HG02852 (cell line): ENCODE data around the gene C7orf57.
A peak's percentile ranks its signal among the peaks of the same experiment; 100 is the strongest.
"Not testable (repeated sequence)": the region's sequence is repeated elsewhere in the genome, so short reads cannot be mapped to it uniquely, and the experiment has no call there.

Experiments used
- ATAC-seq: cut with Tn5 transposase; IDR thresholded peaks from one replicate; pipeline ENCODE4 v1.9.1; 2021; ENCODE audit warnings: mild to moderate bottlenecking, moderate library complexity; ENCODE audit not compliant: unreplicated experiment

Gene C7orf57

GRCh38 chr7:48035301-48035966, at the start of gene C7orf57:
Gene C7orf57, plus strand, starts transcription at chr7:48035543. Its CDS starts 766 bp downstream, at chr7:48036309.
- ATAC-seq, result peak; percentile 98

DNA sequence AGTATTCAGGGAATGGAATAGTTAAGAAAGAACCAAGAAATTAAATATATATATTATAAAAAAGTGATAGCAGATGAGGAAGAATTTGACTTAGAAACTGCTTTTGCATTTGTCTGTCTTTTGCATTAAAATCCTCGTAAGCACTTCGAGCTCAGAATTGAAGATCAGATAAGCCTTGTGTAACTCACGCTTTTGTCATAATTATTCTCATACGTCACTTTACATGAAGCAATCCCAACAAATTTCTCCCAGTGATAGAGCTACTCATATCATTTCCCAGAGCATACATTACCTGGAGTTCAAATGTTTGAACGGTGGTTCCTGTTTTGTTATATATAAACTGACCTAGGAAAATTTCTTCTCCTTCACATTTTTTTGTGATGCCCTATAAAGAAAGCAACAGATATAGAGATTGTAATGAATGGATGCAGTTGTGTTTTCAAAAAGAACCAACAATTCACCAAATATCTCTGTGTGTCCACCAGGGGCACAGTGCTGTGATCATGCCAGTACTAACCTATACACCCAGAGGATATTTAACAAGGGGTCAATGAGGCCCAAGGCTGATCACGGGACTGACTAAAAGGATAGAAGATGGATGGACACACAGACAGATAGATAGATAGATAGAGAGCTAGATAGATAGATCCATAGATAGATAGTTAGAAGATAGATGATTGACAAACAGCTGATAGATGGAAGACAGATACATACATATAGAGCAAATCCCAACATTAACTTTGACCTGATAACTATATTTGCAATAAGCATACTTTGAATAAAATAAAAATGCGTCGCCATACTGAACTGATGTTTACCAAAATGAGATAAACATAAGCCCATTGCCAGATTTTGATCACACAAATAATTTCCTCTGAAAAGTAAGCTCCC, 46.6 kb upstream of the C7orf57 start:
- no peak for ATAC-seq

GRCh38 chr7:47989607-47990400, 45.5 kb upstream of the C7orf57 start:
- not testable (repeated sequence) for ATAC-seq

DNA sequence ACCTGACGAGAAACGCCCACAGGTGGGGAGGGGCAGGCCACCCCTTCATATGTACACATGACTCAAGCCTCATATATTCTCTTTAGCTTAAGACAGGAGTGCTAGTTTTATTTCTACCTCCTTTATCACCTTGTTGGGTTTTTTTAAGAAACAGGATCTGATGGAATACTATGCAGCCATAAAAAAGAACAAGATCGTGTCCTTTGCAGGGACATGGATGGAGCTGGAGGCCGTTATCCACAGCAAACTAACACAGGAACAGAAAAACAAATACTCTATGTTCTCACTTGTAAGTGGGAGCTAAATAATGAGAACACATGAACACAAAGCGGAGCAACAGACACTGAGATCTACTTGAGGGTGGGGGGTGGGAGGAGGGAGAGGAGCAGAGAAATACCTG, 44.8 kb upstream of the C7orf57 start:
- no peak for ATAC-seq

DNA sequence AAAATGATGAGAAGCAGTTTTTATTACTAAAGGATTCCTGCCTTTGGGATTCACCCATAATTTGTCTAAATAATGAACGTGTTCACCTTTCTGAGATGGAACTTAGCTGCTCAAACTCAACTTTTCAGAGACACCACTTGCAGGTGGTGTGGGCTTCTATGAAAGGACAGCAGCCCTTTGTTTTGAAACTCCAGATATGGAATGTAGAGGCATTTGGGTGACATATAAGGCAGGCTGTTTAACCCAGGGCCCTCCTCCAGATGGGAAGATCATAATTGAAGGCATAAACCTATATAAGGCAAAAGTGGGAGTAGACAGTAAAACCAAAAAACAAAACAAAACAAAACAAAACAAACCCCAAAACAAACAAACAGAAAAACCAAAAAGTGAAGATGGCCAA, 44.1 kb upstream of the C7orf57 start:
- no peak for ATAC-seq

GRCh38 chr7:47991741-47992311, 43.5 kb upstream of the C7orf57 start:
- peak; percentile 100 for ATAC-seq

DNA sequence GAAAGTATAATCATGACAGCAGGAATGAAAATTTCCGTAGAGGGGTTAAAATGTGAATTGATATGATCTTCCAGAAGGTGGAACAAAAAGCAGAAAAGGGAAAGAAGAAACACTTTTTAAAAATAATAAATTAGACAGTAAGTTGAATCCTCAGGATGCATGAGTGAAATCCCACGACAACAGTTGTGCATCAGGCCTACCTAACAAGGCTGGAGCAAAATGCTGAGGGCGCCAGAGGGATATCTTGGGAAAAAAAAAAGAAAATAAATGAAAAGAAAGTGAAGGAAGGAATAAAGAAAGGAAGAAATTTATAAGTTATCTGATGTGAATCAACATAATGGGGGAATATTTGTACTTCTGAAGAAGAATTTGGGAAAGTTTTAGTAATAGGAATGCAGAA, 42.9 kb upstream of the C7orf57 start:
- ATAC-seq, result no peak

DNA sequence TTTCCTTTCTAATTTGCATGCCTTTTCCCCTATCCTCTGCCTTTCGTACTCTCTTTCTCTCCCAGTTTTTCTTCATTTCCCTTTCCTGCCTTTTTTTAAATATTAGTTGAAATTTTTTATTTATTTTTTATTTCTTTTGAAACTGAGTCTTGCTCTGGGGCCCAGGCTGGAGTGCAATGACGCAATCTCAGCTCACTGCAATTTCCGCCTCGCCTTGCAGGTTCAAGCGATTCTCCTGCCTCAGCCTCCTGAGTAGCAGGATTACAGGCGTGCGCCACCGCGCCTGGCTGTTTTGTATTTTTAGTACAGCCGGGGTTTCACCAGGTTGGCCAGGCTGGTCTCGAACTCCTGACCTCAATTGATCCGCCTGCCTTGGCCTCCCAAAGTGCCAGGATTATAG, 35.9 kb upstream of the C7orf57 start:
- no peak for ATAC-seq

- ATAC-seq, result not testable (repeated sequence)
Observed at GRCh38 chr7:48000164-48000563, 35.2 kb upstream of the C7orf57 start.

DNA sequence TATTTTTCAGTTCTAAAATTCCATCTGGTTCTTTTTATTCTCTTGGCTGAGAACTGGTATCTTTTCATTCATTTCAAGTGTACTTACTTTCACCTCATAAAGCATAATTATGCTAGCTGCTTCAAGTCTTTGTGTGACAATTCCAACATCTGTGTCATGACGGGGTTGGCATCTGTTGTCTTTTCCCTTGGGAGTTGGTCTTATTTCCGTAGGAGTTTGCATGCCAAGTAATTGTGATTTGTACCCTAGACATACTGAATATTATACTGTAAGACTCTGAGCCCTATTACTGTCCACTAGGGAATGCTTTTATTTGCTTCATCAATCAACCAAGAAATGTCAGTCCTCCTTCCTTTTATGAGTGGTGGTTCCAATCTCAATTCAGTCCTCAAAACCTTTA, 31.3 kb upstream of the C7orf57 start:
- no peak for ATAC-seq

GRCh38 chr7:48004638-48005037, 30.7 kb upstream of the C7orf57 start:
- ATAC-seq, result peak; percentile 81

- ATAC-seq, result no peak
Observed at GRCh38 chr7:48006866-48007265, 28.5 kb upstream of the C7orf57 start.

GRCh38 chr7:48009257-48009656, 26.1 kb upstream of the C7orf57 start:
- ATAC-seq, result no peak

- no peak for ATAC-seq
Observed at GRCh38 chr7:48009954-48010353, 25.4 kb upstream of the C7orf57 start.

DNA sequence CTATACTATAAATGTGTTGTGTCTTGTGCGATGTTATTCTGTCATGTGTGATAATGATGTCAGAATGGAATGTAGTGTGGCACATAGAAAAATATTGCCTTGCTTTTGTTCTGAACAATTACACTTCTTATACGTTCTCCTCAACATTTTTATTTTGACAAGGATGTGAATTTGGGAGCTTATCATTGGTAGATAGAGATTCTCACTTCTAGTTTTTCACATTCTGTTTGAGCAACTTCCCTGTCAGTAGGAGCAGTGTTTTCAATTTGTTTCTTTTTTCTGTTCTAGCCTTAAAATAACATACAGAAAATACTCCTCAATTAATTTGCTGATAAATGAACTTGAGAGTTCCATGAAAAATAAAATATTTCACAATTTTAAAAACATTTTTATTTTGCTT, 24.0 kb upstream of the C7orf57 start:
- no peak for ATAC-seq

- no peak for ATAC-seq
Observed at GRCh38 chr7:48011951-48012350, 23.4 kb upstream of the C7orf57 start.

- no peak for ATAC-seq
Observed at GRCh38 chr7:48016641-48017040, 18.7 kb upstream of the C7orf57 start.

GRCh38 chr7:48017674-48018073, 17.7 kb upstream of the C7orf57 start:
- no peak for ATAC-seq

DNA sequence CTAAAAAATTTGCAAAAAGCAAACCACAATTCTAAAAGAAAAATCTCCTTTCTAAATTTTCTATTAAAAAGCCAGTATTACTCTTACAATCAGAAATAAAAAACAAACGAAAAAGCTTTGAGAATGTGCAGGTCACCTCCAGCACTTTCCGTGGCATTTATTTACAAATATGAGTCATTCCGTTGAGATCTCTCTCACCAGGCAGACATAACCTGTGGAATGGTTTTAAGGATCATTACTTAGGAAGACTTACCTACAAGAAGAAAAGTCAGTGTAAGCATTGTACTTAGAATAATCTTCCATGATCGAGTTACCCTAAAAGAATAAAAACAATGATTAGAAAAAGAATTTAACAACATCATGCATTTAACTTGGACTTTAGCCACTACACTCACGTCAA, 9.7 kb upstream of the C7orf57 start:
- no peak for ATAC-seq

GRCh38 chr7:48028938-48029337, 6.4 kb upstream of the C7orf57 start, which contains the start of gene SUN3:
Gene SUN3, minus strand, starts transcription at chr7:48029107. Its CDS starts 169 bp downstream, at chr7:48028938.
- no peak for ATAC-seq

DNA sequence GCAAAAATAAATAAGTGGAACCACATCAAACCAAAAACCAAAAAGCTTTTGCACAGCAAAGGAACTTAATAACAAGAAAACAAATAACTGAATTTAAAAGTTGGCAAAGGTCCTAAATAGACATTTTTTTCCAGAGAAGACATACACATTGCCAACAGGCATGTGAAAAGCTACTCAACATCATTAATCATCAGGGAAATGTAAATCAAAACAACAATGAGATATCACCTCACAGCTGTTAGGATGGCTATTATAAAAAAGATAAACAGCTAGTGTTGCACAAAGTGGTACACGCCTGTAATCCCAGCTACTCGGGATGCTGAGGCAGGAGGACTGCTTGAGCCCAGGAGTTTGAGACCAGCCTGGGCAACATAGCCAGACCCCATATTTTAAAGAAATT, 4.2 kb upstream of the C7orf57 start:
- ATAC-seq, result no peak
